HUES64 (cell line): ENCODE measurements around the gene CALR. TPM values are rescaled to one million over a fixed set of nuclear protein-coding genes. Genes with fewer than 3 reads are reported as not detected.
A peak's percentile ranks its signal among the peaks of the same experiment; 100 is the strongest.
"Not testable (repeated sequence)": the region's sequence is repeated elsewhere in the genome, so short reads cannot be mapped to it uniquely, and the experiment has no call there.

Experiments
- H3K27ac ChIP-seq: 2 replicates; pipeline ENCODE4 v1.7.0; 2013; ENCODE audit warnings: low read depth, low read length, inconsistent platforms
- H3K27me3 ChIP-seq: 2 replicates; pipeline ENCODE4 v1.6.1; 2013; ENCODE audit warnings: mild to moderate bottlenecking, low read length; ENCODE audit not compliant: insufficient read depth
- H3K36me3 ChIP-seq: 2 replicates; pipeline ENCODE4 v1.6.1; 2013; ENCODE audit warnings: mild to moderate bottlenecking, low read length; ENCODE audit not compliant: insufficient read depth
- H3K4me1 ChIP-seq: 2 replicates; pipeline ENCODE4 v1.6.1; 2013; ENCODE audit warnings: mild to moderate bottlenecking, low read length, moderate library complexity; ENCODE audit not compliant: insufficient read depth
- H3K4me3 ChIP-seq: 2 replicates; pipeline ENCODE4 v1.5.1; 2013; ENCODE audit warnings: mild to moderate bottlenecking, low read length, moderate library complexity
- H3K9ac ChIP-seq: 2 replicates; pipeline ENCODE4 v1.6.1; 2013; ENCODE audit warnings: mild to moderate bottlenecking, low read depth, low read length
- H3K9me3 ChIP-seq: 2 replicates; pipeline ENCODE4 v1.6.1; 2013; ENCODE audit warnings: low read depth, low read length; ENCODE audit not compliant: insufficient read depth
- WGBS: fragments of 150-250, 120-280 bp; methylation state at CpG from one replicate; pipeline ENCODE4 v1.1.7; 2013; ENCODE audit warnings: missing lambda C conversion rate; 5-methylcytosine and 5-hydroxymethylcytosine counted together
- polyA plus RNA-seq, 2 experiments: library from polyadenylated mRNA; stranded (reverse); fragments of 50-300 nt; gene quantifications; one replicate each; pipeline ENCODE4 v1.2.3, GENCODE V29; 2013

Gene CALR
- 643 TPM for polyA plus RNA-seq (2013, experiment 1 of 2)
- polyA plus RNA-seq (2013, experiment 2 of 2) = 620 TPM

GRCh38 chr19:12937927-12938778 is at the start of gene CALR:
TSS of gene CALR (plus strand) at chr19:12938609. CDS start at chr19:12938680, 71 bp downstream.
- Histone ChIP-seq H3K27me3 (no peaks in the 10 kb centered on the region), H3K36me3 (peaks cover 42% of the 10 kb centered on the region), H3K27ac (peak within 1 kb of the TSS; percentile 84), H3K9ac (peak within 1 kb of the TSS; percentile 97), H3K4me3 (peak within 1 kb of the TSS; percentile 92), H3K9me3 (no peaks in the 10 kb centered on the region), H3K4me1 (peaks cover 17% of the 10 kb centered on the region; the same call in 1 of the 2 replicates)
- under 1% methylated on average over 63 of the region's 63 CpGs for WGBS

- H3K4me3 ChIP-seq = peak overlapping the region; percentile 54
- H3K27me3 ChIP-seq = peaks cover 24% of the 10 kb centered on the region
- WGBS = 46% methylated on average over 10 of the region's 10 CpGs
- H3K4me1 ChIP-seq, H3K9me3 ChIP-seq: not testable (repeated sequence)
- H3K36me3 ChIP-seq = peaks cover 23% of the 10 kb centered on the region
- peak overlapping the region; percentile 68 for H3K9ac ChIP-seq
- H3K27ac ChIP-seq = 0 out of 2 replicates have a peak overlapping the region, but pooled peaks have one; percentile 25
These were observed 48.1 kb upstream of the CALR start for GRCh38 chr19:12890299-12890786.

- Histone ChIP-seq H3K4me3 (peak within 1 kb of the TSS; percentile 80), H3K9me3 (no peaks in the 10 kb centered on the region), H3K36me3 (peaks cover 25% of the 10 kb centered on the region), H3K4me1 (no peaks in the 10 kb centered on the region; the same call in 1 of the 2 replicates), H3K9ac (peak within 1 kb of the TSS; percentile 68), H3K27ac (peak within 1 kb of the TSS; percentile 25; the same call in 1 of the 2 replicates), H3K27me3 (peaks cover 20% of the 10 kb centered on the region)
- under 1% methylated on average over 49 of the region's 49 CpGs for WGBS
These were observed 47.4 kb upstream of the CALR start, which contains the start of gene GCDH for GRCh38 chr19:12890787-12891552. TSS of gene GCDH (plus strand) at chr19:12891160. CDS start at chr19:12891305, 145 bp downstream.

GRCh38 chr19:12891553-12892021 is 46.8 kb upstream of the CALR start:
- H3K27ac ChIP-seq = no peak overlapping the region
- H3K4me3 ChIP-seq = peak overlapping the region; percentile 80
- no peaks in the 10 kb centered on the region; the same call in 1 of the 2 replicates for H3K4me1 ChIP-seq
- WGBS = 10% methylated on average over 26 of the region's 26 CpGs
- H3K9me3 ChIP-seq = no peaks in the 10 kb centered on the region
- H3K36me3 ChIP-seq = peaks cover 31% of the 10 kb centered on the region
- H3K9ac ChIP-seq = peak overlapping the region; percentile 66
- peaks cover 13% of the 10 kb centered on the region for H3K27me3 ChIP-seq

- WGBS = 97% methylated on average over 5 of the region's 5 CpGs
- H3K9me3 ChIP-seq = no peaks in the 10 kb centered on the region
- no peaks in the 10 kb centered on the region for H3K27me3 ChIP-seq
- H3K4me3 ChIP-seq = no peak overlapping the region
- peaks cover 49% of the 10 kb centered on the region for H3K36me3 ChIP-seq
- no peaks in the 10 kb centered on the region; the same call in 1 of the 2 replicates for H3K4me1 ChIP-seq
- H3K27ac ChIP-seq = no peak overlapping the region
- H3K9ac ChIP-seq = no peak overlapping the region
These were observed 44.8 kb upstream of the CALR start for GRCh38 chr19:12893582-12893981.

- no peaks in the 10 kb centered on the region; the same call in 1 of the 2 replicates for H3K4me1 ChIP-seq
- H3K9me3 ChIP-seq = no peaks in the 10 kb centered on the region
- H3K4me3 ChIP-seq = no peak overlapping the region
- H3K27me3 ChIP-seq = no peaks in the 10 kb centered on the region
- WGBS = 96% methylated on average over 17 of the region's 17 CpGs
- H3K36me3 ChIP-seq = peaks cover 66% of the 10 kb centered on the region
- no peak overlapping the region for H3K9ac ChIP-seq
- no peak overlapping the region for H3K27ac ChIP-seq
These were observed 41.9 kb upstream of the CALR start for GRCh38 chr19:12896460-12896859.

- Histone ChIP-seq H3K27me3 (no peaks in the 10 kb centered on the region), H3K4me3 (no peak overlapping the region), H3K27ac (no peak overlapping the region), H3K36me3 (peaks cover 45% of the 10 kb centered on the region), H3K9me3 (no peaks in the 10 kb centered on the region), H3K9ac (no peak overlapping the region), H3K4me1 (no peaks in the 10 kb centered on the region)
- WGBS = 96% methylated on average over 10 of the region's 10 CpGs
These were observed 38.4 kb upstream of the CALR start for GRCh38 chr19:12899891-12900518.

GRCh38 chr19:12907166-12907565 is 31.2 kb upstream of the CALR start:
- Histone ChIP-seq H3K4me3 (no peak overlapping the region), H3K36me3 (no peaks in the 10 kb centered on the region), H3K27ac (no peak overlapping the region), H3K9ac (no peak overlapping the region), H3K27me3 (no peaks in the 10 kb centered on the region), H3K4me1 (peaks cover under 1% of the 10 kb centered on the region; the same call in 1 of the 2 replicates), H3K9me3 (no peaks in the 10 kb centered on the region)
- 92% methylated on average over 9 of the region's 9 CpGs for WGBS

- Histone ChIP-seq H3K9ac (peak overlapping the region; percentile 16), H3K9me3 (no peaks in the 10 kb centered on the region), H3K36me3 (no peaks in the 10 kb centered on the region), H3K27me3 (no peaks in the 10 kb centered on the region), H3K4me1 (peaks cover 20% of the 10 kb centered on the region), H3K4me3 (no peak overlapping the region), H3K27ac (peak overlapping the region; percentile 79)
- WGBS = 77% methylated on average over 4 of the region's 4 CpGs
These were observed 25.8 kb upstream of the CALR start for GRCh38 chr19:12912571-12912970.

GRCh38 chr19:12913011-12913561 is 25.3 kb upstream of the CALR start:
- no peak overlapping the region for H3K4me3 ChIP-seq
- H3K4me1 ChIP-seq = peaks cover 20% of the 10 kb centered on the region
- H3K27me3 ChIP-seq = peaks cover 3% of the 10 kb centered on the region; the same call in 1 of the 2 replicates
- H3K36me3 ChIP-seq = no peaks in the 10 kb centered on the region
- WGBS = 54% methylated on average over 22 of the region's 22 CpGs
- H3K9ac ChIP-seq = peak overlapping the region; percentile 16; the same call in 1 of the 2 replicates
- H3K9me3 ChIP-seq = no peaks in the 10 kb centered on the region
- peak overlapping the region; percentile 79 for H3K27ac ChIP-seq
